NCI-H1930 (cell line): Measurements from ENCODE around the gene NPAT.

ENCODE experiments used
- DNase-seq, 2 experiments: peaks; one replicate each; lab custom pipeline; 2025; lab: John Stamatoyannopoulos, UW

The NPAT gene

GRCh38 chr11:108222574-108223347 is at the start of gene NPAT, which contains the start of gene ATM:
NPAT (minus strand) TSS chr11:108222638; CDS start chr11:108222536, 102 bp downstream.
ATM (plus strand) TSS chr11:108223067; CDS start chr11:108227625, 4,558 bp downstream.
- peak; percentile 98 to 99 for DNase-seq

- DNase-seq: no peak
Observed at GRCh38 chr11:108269583-108269982, 47.1 kb upstream of the NPAT start.

- no peak for DNase-seq
Observed at GRCh38 chr11:108253176-108253575, 30.7 kb upstream of the NPAT start.

GRCh38 chr11:108246885-108247284 is 24.4 kb upstream of the NPAT start:
- no peak for DNase-seq

GRCh38 chr11:108246308-108246707 is 23.9 kb upstream of the NPAT start:
- DNase-seq: no peak

- no peak for DNase-seq
Observed at GRCh38 chr11:108242422-108242821, 20.0 kb upstream of the NPAT start.

DNA sequence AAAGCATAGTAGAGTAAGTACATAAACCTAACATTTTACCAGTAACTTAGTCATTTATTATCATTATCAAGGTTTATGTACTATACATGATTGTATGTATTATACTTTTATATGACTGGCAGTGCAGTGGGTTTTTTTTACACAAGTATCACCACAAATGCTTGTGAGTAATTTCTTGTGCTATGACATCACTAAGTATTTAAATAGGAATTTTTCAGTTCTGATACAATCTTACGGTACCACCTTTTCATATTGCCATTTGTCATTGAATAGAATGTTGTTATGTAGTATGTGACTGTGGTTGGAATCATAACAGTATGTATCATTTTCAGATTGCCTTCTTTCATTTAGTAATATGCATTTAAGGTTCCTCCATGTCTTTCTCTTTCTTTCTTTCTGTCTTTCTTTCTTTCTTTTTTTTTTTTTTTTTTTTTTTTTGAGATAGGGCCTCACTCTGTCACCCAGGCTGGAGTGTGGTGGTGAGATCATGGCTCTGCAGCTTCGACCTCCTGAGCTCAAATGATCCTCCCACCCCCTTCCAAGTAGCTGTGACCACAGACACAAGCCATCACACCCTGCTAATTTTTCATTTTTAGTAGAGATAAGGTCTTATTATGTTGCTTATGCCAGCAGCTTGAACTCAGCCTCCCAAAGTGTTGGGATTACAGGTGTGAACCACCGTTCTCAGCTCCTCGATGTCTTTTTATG is 19.0 kb upstream of the NPAT start:
- no peak for DNase-seq

- no peak for DNase-seq
Observed at GRCh38 chr11:108239076-108239475, 16.6 kb upstream of the NPAT start.

GRCh38 chr11:108237058-108237481 is 14.6 kb upstream of the NPAT start:
- DNase-seq: no peak

DNA sequence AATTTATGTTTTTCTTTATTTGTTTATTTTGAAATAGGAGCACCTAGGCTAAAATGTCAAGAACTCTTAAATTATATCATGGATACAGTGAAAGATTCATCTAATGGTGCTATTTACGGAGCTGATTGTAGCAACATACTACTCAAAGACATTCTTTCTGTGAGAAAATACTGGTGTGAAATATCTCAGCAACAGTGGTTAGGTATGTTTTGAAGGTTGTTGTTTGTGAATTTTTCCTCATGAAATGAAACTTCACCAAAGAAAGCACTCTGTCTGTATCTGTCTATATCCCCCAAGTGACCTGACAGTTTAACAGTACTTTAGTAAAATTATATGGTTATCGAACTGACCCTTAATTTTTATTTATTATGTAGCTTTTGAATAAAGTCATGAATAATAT is 13.2 kb upstream of the NPAT start:
- DNase-seq: no peak

DNA sequence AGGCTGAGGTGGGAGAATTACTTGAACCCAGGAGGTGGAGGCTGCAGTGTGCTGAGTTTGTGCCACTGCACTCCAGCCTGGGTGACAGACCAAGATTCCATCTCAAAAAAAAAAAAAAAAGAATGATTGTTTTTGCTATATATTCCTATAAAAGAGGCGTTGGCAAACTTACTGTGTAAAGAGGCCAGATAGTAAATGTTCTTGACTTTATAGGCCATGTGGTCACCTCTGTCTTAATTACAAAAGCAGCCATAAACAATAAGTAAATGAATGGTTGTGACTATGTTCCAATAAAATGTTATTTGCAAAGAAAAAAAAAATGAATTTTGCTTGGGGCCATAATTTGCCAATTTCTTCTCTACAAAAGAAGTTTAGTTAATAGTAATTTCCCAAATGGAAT is 12.8 kb upstream of the NPAT start:
- DNase-seq: no peak

- no peak for DNase-seq
Observed at GRCh38 chr11:108233277-108233945, 11.0 kb upstream of the NPAT start.

DNA sequence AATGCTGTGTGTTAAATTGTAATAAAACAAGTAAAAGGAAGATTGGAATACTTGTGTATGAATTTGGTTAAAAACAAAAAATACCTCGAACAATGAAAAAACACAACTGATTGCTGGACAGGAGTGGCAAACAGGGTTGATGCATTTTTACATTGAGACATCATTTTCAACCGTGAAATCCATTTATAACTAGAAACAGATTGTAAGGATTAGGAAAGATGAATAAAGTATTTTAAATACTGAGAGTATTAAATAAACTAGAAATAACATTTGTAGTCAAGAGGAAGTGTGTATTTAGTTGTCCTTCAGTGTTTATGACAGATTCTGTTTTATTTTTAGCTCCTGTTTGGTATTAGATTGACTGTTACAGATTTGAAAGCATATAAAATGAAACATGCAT is 5.8 kb upstream of the NPAT start:
- no peak for DNase-seq

DNA sequence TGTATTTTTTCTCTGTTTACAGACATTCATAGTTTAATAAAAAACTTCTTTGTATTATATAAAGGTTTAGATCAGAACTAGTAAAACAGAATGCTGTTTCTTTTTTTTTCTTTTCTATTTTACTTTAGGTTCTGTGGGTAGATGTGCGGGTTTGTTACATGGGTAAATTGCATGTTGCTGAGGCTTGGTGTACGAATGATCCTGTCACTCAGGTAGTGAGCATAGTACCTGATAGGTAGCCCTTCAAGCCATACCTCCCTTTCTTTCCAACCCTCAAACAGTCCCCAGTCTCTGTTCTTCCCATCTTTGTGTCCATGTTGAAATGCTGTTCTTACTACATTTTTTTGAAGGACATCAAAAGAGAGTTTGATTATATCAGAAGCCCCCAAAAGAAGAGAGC is 3.6 kb upstream of the NPAT start:
- DNase-seq: no peak

- DNase-seq: no peak
Observed at GRCh38 chr11:108224911-108225786, 2.7 kb upstream of the NPAT start.

GRCh38 chr11:108224366-108224765 is 1.9 kb upstream of the NPAT start:
- no peak for DNase-seq

DNA sequence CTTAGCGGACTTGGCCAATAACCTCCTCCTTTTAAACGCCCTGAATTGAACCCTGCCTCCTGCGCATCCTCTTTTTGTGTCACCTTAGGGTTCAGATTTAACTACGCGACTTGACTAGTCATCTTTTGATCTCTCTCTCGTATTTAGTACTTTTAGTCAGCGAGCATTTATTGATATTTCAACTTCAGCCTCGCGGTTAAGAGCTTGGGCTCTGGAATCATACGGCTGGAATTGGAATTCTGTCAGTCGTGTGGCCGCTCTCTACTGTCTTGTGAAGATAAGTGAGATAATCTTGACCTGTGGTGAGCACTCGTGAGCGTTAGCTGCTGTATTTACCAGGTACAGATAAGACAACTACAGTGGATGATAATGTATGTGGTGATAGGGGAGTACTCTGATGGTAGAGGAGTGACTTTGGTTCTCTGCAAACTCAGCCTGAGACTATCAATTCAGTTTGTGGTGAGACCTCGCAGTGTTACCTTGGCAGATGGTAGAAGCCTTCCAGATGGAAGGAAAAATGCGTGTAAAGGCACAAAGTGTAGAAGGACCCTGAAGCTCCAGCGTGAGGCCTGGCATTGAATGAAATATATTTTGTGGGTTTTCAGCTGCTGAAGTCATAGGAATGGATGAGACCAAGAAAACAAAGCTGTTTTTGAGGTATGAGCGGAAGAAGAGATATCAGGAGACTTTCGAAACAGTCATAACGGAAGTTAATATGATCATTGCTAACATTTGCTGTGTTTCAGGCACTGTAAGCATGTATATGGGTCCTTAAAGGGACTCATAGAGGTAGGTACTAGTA is 1.1 kb upstream of the NPAT start:
- DNase-seq: no peak

DNA sequence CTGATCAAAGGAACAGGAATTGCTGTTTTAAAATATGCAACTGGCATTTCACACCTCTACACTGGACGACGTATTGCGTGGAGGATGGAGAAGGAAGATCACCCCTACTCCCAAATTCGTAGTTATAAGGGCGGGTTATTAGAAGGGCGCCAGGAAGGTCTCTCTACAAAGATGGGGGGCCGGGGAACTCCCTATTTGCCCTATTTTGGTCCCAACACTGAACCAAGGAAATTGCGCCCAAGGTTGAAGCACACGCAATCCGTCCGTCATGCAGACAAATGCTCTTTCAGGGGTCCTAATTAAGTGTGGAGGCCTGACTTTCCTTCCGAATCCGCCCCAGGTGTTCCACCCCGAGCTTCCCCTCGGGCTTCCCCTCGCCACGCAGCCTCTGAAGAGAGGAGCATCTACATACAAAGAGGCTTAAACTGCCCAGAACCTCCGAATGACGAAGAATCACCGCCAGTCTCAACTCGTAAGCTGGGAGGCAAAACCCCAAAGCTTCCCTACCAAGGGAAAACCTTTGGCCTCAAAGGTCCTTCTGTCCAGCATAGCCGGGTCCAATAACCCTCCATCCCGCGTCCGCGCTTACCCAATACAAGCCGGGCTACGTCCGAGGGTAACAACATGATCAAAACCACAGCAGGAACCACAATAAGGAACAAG is 396 bp downstream of the NPAT start:
- no peak for DNase-seq

DNA sequence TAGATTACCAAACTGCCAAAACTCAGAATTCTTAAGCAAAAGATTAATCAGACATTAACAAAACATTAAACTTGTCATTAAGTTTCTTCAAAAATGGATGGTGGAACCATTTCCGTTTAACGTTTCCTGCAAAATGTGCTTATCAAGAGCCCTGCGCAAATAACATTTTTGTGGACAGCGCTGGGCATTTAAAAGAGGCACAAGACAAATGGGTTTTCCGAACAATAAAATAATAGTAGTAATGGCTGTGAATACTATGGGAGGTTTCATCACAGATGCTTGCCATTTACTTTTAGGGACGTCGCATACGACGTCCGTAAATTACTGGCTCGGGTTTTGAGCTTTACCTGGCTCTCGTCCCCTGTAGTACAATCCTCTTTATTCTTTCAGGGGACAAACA is 1.1 kb downstream of the NPAT start:
- no peak for DNase-seq

DNA sequence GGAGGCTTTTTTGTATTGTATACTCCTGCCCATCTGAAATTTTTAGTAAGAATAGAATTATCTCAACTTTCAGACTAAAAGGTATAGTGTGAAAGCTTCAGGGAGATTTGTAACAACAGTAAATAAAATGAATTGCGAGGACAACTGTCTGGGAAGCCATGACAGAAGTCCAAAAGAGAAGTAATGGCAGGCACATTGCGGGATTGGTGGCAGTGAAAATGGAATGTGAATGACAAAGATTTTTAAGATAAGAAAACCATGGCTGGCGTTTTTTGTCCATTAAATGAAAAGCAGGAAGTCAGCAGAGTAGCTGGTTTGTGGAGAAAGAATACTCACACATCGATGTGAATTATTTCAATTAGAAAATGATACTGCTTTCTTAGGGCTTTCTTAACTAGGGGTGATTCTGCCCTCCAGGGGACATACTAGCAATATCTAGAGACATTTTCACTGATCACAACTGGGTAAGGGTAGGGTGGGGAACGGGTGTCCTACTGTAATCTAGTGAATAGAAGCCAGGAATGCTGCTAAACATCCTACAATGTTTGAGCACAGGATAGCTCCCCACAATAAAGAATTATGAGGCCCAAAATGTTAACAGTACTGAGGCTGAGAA is 1.6 kb downstream of the NPAT start:
- DNase-seq: no peak
